CD4-positive, alpha-beta T cell treated with Interleukin-17A for 4 hours (primary cell): ENCODE results near the gene TDO2.
"Not testable (repeated sequence)": the region's sequence is repeated elsewhere in the genome, so short reads cannot be mapped to it uniquely, and the experiment has no call there.

Experiments used
- DNase-seq: peaks from one replicate; pipeline ENCODE4 v3.0.0-alpha.2; 2020; ENCODE audit warnings: mixed read lengths

The TDO2 gene

DNA sequence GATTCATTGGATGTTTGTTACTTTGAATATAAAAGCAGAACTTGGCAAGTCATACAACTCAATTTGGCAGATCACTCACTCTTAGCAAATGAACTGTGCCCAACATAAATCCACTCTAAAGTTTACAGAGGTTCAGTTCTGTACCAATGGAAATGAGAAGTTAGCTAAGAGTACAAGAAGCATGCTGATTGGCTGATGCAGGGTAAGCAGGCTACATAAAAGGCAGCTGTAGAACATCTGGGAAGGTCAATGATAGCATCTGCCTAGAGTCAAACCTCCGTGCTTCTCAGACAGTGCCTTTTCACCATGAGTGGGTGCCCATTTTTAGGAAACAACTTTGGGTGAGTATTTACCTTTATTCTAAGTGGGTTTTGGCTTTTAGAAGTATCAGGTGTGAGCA, at the start of gene TDO2:
Gene TDO2, plus strand, starts transcription at position 244 of the 400 bp plus-strand sequence. Its CDS starts 63 bp downstream, at position 307.
- no peak for DNase-seq

- no peak for DNase-seq
Measured at GRCh38 chr4:155854582-155855226, 48.8 kb upstream of the TDO2 start.

DNA sequence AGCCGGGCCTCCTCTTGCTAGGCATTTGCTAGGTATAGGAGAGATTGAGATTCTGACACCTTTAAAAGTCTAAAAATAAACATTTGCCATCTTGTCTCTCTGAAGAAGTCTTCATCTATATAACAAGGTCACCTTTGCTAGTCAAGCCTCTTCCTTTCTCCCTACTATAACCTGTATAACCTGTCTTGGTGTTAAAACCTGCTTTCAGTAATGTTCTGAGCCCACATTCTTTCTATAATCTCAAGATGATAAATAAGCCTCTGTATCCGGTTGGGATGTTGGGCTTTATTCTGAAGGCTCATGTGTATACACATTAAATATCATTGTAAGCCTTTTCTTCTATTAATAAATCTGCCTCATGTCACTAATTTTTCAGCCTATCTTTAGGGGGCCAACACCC, 47.6 kb upstream of the TDO2 start:
- DNase-seq = no peak

GRCh38 chr4:155866177-155866576, 37.3 kb upstream of the TDO2 start, which contains the start of gene ASIC5:
Gene ASIC5, minus strand, starts transcription at chr4:155866277. Its CDS starts 51 bp downstream, at chr4:155866226.
- no peak for DNase-seq

GRCh38 chr4:155875878-155876277, 27.6 kb upstream of the TDO2 start:
- no peak for DNase-seq

DNA sequence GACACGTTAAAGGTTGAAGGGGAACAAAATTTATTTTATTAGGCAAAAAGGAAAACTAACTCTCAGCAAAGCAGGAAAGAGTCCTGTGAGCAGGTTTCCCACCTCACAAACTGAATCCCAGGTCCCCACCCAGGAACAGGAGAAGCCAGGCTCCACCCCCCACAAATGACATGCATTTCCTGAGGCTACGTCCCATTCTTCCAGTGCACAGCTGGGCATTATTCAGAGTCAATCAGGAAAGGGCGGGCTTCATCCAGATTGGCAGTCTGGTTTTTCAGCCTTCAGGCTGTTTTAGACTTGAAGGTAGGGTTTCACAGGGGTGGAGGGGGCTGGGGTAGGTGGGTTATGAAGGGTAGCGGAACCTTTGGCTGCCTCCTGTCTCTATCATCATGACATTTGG, 25.5 kb upstream of the TDO2 start:
- DNase-seq = no peak

- DNase-seq = no peak
Measured at GRCh38 chr4:155878611-155879010, 24.9 kb upstream of the TDO2 start.

DNA sequence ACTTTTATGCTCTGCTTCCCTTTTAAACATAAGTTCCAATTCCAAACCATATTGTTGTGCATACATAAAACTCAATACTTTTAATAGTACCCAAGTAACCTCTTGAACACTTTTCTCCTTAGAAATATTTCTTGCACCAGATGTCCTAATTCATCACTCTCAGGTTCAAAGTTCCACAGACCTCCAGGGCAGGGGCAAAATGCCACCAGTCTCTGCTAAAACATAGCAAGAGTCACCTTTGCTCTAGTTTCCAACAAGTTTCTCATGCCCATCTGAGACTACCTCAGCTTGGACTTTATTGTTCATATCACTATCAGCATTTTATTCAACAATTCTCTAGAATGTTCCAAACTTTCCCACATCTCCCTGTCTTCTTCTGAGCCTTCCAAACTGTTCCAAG, 23.7 kb upstream of the TDO2 start:
- DNase-seq = no peak

DNA sequence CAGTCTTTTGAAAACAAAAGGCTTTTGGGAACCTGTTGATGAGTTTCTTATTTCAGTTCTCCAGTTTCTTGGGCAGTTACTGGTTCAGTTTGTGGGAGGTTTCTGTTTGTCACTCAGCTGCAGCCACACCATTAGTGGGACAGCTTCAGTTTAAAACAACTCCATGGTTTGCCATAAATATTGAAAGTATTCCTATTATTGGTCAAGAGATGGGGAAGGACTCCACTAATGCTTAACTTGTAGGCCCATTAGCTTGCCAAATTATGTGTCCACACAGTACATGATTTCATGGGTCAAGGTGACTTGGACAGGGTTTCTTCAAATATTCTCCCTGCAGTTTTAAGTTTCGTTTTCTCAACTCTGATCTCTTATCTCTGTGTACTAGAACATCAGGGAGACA, 21.9 kb upstream of the TDO2 start:
- no peak for DNase-seq

- DNase-seq = no peak
Measured at GRCh38 chr4:155883895-155884294, 19.6 kb upstream of the TDO2 start.

DNA sequence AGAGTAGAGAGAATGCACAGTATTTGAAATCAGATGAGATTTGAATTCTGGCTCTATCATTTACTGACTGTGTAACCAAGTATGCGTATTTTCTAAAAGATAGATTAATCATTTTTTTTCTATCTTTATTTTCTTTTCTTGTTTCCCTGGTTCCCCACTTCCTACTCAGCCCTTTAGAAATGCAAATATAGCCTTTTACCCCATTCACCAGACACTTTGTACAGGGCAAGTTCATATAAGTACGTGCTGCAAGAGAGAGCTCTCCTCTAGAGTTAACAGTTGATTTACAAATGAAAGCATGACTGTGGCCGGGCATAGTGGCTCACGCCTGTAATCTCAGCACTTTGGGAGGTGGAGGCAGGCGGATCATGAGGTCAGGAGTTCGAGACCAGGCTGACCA, 17.8 kb upstream of the TDO2 start:
- no peak for DNase-seq

- no peak for DNase-seq
Measured at GRCh38 chr4:155887045-155887444, 16.5 kb upstream of the TDO2 start.

DNA sequence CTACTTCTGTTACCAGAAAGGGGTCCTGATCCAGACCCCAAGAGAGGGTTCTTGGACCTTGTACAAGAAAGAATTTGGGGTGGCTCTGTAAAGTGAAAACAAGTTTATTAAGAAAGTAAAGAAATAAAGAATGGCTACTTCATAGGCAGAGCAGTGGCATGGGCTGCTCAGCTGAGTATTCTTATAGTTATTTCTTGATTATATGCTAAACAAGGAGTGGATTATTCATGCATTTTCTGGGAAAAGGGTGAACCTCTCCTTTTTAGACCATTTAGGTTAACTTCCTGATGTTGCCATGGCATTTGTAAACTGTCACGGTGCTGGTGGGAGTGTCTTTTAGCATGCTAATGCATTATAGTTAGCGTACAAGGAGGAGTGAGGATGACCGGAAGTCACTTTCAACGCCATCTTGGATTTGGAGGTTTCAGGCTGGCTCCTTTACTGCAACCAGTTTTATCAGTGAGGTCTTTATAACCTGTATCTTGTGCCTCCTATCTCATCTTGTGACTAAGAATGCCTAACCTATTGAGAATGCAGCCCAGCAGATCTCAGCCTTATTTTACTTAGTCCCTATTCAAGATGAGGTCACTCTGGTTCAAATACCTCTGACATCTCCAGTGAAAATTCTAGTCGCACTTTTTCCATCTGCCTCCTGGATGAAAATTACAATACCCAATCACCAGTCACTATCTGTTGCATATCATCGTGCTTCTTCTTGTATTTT, 15.5 kb upstream of the TDO2 start:
- DNase-seq = no peak

GRCh38 chr4:155889031-155889793, 14.3 kb upstream of the TDO2 start:
- DNase-seq = no peak

- no peak for DNase-seq
Measured at GRCh38 chr4:155889946-155890345, 13.6 kb upstream of the TDO2 start.

- no peak for DNase-seq
Measured at GRCh38 chr4:155891058-155891457, 12.4 kb upstream of the TDO2 start.

DNA sequence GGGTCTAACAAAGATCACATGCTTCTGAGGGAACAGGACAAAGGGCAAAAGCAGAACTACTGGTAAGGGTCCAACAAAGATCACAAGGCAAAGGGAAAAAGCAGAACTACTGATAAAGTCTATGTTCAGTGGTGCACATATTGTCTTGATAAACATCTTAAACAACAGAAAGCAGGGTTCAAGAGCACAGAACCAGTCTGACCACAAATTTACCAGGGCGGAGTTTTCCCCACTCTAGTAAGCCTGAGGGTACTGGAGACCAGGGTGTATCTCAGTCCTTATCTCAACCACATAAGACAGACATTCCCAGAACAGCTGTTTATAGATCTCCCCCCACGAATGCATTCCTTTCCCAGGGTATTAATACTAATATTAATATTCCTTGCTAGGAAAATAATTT, 5.1 kb upstream of the TDO2 start:
- not testable (repeated sequence) for DNase-seq

GRCh38 chr4:155899891-155900290, 3.6 kb upstream of the TDO2 start:
- no peak for DNase-seq

DNA sequence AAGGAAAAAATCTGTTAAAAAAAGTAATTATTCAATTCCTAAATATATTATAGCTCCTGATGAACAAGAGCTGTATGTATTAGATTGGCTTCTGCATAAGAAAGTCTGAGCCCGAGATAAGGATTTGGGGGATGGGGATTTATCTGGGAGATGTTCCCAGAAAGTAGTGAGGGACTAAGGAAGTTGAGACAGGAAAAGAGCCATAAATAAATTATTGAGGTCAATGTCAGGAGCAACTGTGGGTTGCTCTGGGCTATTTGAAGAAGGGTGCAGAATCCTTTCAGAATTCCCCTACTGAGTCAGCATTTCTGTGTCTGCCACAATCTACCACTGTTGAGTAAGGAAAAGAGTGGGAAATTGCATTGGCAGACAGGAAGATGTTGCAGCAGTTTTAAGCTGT, 3.1 kb upstream of the TDO2 start:
- DNase-seq = no peak

DNA sequence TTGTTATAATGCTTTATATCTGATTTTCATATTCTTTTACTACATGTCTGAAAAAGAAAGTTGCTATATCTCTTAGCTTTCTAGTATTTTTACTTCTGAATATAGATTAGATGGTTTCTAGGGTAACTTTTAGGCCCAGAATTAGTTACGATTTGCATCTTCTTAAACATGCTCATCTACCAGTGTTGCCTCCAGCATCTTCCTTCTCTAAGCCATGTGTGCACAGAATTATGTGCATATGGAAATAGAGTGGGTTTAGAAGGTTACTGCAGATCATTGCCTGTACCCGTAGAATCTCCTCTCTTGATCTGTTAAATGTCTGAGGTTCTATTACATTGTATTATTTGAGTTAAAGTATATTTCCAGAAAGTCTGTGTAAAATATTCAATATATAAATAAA, 2.5 kb upstream of the TDO2 start:
- no peak for DNase-seq

- no peak for DNase-seq
Measured at GRCh38 chr4:155904331-155904730, 835 bp downstream of the TDO2 start.

DNA sequence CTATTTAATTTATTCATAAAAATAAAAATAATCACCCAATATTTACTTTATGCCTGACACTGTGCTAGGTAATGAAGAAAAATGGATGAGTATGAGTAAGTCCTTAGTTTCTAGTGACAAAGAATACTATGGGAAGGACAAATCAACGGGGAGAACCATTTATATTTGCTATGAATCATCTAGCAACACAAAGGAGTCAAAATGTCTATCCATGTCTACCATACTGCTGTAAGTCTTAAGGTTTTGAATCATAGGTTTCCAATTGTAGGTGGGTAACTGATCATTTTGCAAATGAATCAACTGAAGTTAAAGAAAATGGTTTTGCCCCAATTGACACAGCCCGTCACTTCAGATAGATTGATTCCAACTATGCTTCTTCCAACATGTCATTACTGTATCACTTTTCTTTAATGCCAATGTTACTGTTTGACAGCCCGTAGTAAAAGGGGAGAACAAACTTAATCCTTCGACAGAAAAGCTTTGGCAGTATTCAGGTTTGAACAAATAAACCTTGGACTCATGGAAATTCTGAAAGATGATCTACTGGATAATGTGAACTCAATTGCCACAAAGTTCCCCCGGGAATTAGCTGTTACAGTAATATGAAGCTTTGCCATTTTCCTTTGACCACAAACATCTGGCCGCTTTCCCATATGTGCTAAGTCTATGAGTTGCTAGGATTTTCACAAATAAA, 3.2 kb downstream of the TDO2 start:
- no peak for DNase-seq

DNA sequence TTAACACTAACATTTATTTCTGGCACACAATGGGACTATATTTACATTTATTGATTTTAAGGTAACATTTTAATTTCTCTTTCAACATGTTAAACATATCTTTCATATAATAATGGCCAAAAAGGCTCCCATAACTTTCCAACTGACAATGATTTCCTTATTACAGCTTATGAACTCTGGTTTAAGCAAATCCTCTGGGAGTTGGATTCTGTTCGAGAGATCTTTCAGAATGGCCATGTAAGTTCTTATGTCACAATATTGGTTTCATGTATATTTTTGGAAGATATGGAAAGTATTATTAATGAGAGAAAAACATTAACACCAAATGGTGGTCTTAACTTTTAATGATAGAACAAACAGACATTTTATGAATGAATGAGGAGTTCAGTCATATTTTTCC, 4.1 kb downstream of the TDO2 start:
- no peak for DNase-seq
